DND-41 (cell line): Measurements from ENCODE around the gene OSBP2.

Experiments used
- ATAC-seq: fragments of 200-7000 bp; cut with Tn5 transposase; 3 replicates; pipeline ENCODE4 v1.9.1; 2021; ENCODE audit warnings: low read depth; ENCODE audit not compliant: insufficient read depth
- DNase-seq: peaks from one replicate; pipeline ENCODE4 v3.0.0-alpha.2; 2020
- H2AFZ ChIP-seq: 2 replicates; pipeline ENCODE4 v1.6.0; 2012; ENCODE audit warnings: low read depth, low read length
- H3K27ac ChIP-seq: 2 replicates; pipeline ENCODE4 v1.5.1; 2012; ENCODE audit warnings: low read length, inconsistent platforms
- H3K27me3 ChIP-seq: fragments of 200-600 bp; sonication (generic); 2 replicates; pipeline ENCODE4 v1.6.0; 2012; ENCODE audit warnings: low read length, mild to moderate bottlenecking, inconsistent platforms; ENCODE audit not compliant: insufficient read depth, poor library complexity
- H3K36me3 ChIP-seq: 2 replicates; pipeline ENCODE4 v1.5.1; 2012; ENCODE audit warnings: low read length, inconsistent platforms; ENCODE audit not compliant: insufficient read depth
- H3K4me1 ChIP-seq: 2 replicates; pipeline ENCODE4 v1.5.1; 2012; ENCODE audit warnings: mild to moderate bottlenecking, low read length; ENCODE audit not compliant: insufficient read depth
- H3K4me2 ChIP-seq: 2 replicates; pipeline ENCODE4 v1.6.0; 2012; ENCODE audit warnings: mild to moderate bottlenecking, moderate library complexity, low read length, inconsistent platforms; ENCODE audit not compliant: insufficient read depth
- H3K4me3 ChIP-seq, 2 experiments: fragments of 200-600 bp in 1 of 2; shearing (Covaris generic) in 1 of 2; 2 replicates each; pipeline ENCODE4 v1.5.1; 2012 to 2016; ENCODE audit warnings: inconsistent platforms in 2 of 2, low read length in 2 of 2, mild to moderate bottlenecking in 2 of 2, low read depth in 1 of 2, moderate library complexity in 1 of 2
- H3K79me2 ChIP-seq: 2 replicates; pipeline ENCODE4 v1.6.0; 2012; ENCODE audit warnings: low read length, inconsistent platforms; ENCODE audit not compliant: insufficient read depth
- H3K9ac ChIP-seq: 2 replicates; pipeline ENCODE4 v1.6.0; 2012; ENCODE audit warnings: low read depth, mild to moderate bottlenecking, inconsistent platforms, low read length, moderate library complexity
- H3K9me3 ChIP-seq: 2 replicates; pipeline ENCODE4 v1.5.1; 2012; ENCODE audit warnings: low read length, moderate library complexity, mild to moderate bottlenecking, inconsistent platforms; ENCODE audit not compliant: insufficient read depth, severe bottlenecking
- H4K20me1 ChIP-seq: 2 replicates; pipeline ENCODE4 v1.6.0; 2012; ENCODE audit warnings: low read length; ENCODE audit not compliant: insufficient read depth
- CTCF ChIP-seq: IDR thresholded peaks from 2 replicates; pipeline ENCODE4 v1.5.1; 2012; ENCODE audit warnings: borderline replicate concordance, low read length, moderate library complexity, mild to moderate bottlenecking; ENCODE audit not compliant: poor library complexity, severe bottlenecking; ENCODE audit errors: extremely low read depth
- EZH2 ChIP-seq: IDR thresholded peaks from 3 replicates; pipeline ENCODE4 v1.6.1; 2012; ENCODE audit warnings: borderline replicate concordance, low read depth, mild to moderate bottlenecking, moderate library complexity, low read length, inconsistent platforms; ENCODE audit not compliant: severe bottlenecking

Gene OSBP2

GRCh38 chr22:30873661-30874060 is 179.0 kb downstream of the OSBP2 start:
- no peaks in the 10 kb centered on the region for H3K36me3 ChIP-seq
- no peaks in the 10 kb centered on the region for H3K9me3 ChIP-seq
- no peak overlapping the region for H3K4me2 ChIP-seq
- H2AFZ ChIP-seq = no peak overlapping the region
- no peak overlapping the region for H3K9ac ChIP-seq
- H3K27ac ChIP-seq = no peak overlapping the region
- H3K4me3 ChIP-seq = no peak overlapping the region
- DNase-seq (no peak), ATAC-seq (no peak)
- H3K27me3 ChIP-seq = no peaks in the 10 kb centered on the region
- no peaks in the 10 kb centered on the region for H3K79me2 ChIP-seq
- H4K20me1 ChIP-seq = no peaks in the 10 kb centered on the region; the same call in 1 of the 2 replicates
- no peak for TF ChIP-seq EZH2
- no peak for TF ChIP-seq CTCF
- no peaks in the 10 kb centered on the region for H3K4me1 ChIP-seq

GRCh38 chr22:30874431-30875370 is 180.0 kb downstream of the OSBP2 start:
- Histone ChIP-seq H3K27me3 (no peaks in the 10 kb centered on the region), H3K4me2 (no peak overlapping the region), H3K9me3 (no peaks in the 10 kb centered on the region), H3K9ac (no peak overlapping the region), H2AFZ (no peak overlapping the region), H3K79me2 (no peaks in the 10 kb centered on the region), H3K4me1 (no peaks in the 10 kb centered on the region), H4K20me1 (no peaks in the 10 kb centered on the region; the same call in 1 of the 2 replicates), H3K4me3 (no peak overlapping the region), H3K36me3 (no peaks in the 10 kb centered on the region), H3K27ac (no peak overlapping the region)
- no peak for ATAC-seq
- TF ChIP-seq CTCF (no peak), EZH2 (no peak)
- no peak for DNase-seq

GRCh38 chr22:30875481-30876215 is 181.0 kb downstream of the OSBP2 start:
- Histone ChIP-seq H3K9me3 (no peaks in the 10 kb centered on the region), H3K27me3 (no peaks in the 10 kb centered on the region), H3K4me1 (no peaks in the 10 kb centered on the region), H3K27ac (no peak overlapping the region), H4K20me1 (no peaks in the 10 kb centered on the region; the same call in 1 of the 2 replicates), H3K36me3 (no peaks in the 10 kb centered on the region), H3K9ac (no peak overlapping the region), H3K4me2 (no peak overlapping the region), H3K79me2 (no peaks in the 10 kb centered on the region), H3K4me3 (no peak overlapping the region), H2AFZ (no peak overlapping the region)
- DNase-seq (no peak), ATAC-seq (no peak)
- TF ChIP-seq EZH2 (no peak), CTCF (no peak)
